Activated T-cell treated with anti-CD3 and anti-CD28 coated beads, Interleukin-2, amount 50 U/mL, for 1 hour (primary cell): Measurements from ENCODE around the gene CBLC.
A peak's percentile ranks its signal among the peaks of the same experiment; 100 is the strongest.
"Not testable (repeated sequence)": the region's sequence is repeated elsewhere in the genome, so short reads cannot be mapped to it uniquely, and the experiment has no call there.

Experiments used
- DNase-seq: peaks from one replicate; pipeline ENCODE4 v3.0.0-alpha.2; 2020

The CBLC gene

GRCh38 chr19:44765949-44766335 is 11.7 kb upstream of the CBLC start:
- DNase-seq = no peak

DNA sequence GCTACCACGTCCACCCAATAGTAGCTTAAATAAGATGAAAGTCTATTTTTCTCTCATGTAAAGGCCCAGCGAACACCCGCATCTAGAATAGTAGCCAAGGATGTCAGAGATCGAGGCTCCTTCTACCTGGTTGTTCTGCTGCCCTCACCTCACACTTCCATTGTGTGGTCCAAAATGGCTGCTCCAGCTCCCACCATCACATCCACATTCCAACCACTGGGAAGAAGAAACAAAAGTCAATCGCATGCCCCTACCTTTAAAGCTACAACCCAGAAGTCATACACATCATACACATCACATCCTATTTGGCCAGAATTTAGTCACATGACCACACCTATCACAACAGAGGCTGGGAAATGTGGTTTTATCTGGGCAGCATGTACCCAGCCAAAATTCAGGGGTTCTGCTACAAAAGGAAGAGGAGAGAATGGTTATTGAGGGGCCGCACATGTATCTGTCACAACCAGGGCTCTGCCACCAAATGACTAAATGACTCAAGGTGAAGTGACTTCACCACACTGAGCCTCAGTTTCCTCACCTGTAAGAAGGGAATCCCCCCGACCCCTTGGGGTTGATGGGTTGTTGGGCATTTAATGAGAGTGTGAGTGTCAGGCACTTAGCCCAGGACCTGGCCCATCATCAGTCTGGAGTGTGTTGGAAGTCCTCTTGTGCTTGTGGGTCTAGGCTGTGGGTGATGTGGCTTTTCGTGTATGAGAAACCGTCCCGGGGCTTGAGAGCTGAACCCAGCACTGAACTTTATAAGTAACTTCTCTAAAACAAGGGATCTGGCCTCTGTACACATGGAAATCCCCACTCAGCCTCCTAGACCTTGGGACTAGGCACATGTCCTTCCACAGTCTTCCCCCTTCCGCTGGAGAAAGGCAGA is 10.2 kb upstream of the CBLC start:
- no peak for DNase-seq

DNA sequence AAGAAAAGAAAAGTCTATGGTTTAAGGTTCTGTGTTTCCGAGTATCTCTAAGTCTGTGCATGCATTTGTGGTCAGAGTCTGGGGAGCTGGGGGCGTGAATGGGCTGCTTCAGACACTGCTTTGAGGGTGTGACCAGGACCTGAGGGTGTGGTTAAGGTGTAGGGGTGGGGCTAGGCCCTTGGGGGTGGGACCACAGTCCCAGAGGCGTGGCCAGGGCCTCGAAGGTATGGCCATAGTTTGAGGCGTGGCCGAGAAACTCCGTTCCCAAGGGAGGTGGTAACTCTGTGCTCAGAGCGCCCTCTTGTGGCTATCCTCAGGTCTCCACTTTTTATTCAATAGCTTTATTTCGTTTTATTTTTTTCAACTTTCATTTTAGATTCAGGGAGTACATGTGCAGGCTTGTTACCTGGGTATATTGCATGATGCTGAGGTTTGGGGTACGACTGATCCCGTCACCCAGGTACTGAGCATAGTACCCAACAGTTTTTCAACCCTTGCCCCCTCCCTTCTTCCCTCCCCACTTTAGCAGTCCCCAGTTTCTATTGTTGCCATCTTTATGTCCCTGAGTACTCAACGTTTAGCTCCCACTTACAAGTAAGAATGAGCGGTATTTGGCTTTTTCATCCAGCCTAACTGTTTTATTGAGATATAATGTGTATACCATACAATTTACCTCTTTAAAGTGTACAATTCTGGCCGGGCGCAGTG is 7.0 kb upstream of the CBLC start:
- peak; percentile 100 for DNase-seq

GRCh38 chr19:44772144-44772543 is 5.5 kb upstream of the CBLC start:
- not testable (repeated sequence) for DNase-seq

- DNase-seq = no peak
These were observed 4.7 kb upstream of the CBLC start for GRCh38 chr19:44772959-44773358.

DNA sequence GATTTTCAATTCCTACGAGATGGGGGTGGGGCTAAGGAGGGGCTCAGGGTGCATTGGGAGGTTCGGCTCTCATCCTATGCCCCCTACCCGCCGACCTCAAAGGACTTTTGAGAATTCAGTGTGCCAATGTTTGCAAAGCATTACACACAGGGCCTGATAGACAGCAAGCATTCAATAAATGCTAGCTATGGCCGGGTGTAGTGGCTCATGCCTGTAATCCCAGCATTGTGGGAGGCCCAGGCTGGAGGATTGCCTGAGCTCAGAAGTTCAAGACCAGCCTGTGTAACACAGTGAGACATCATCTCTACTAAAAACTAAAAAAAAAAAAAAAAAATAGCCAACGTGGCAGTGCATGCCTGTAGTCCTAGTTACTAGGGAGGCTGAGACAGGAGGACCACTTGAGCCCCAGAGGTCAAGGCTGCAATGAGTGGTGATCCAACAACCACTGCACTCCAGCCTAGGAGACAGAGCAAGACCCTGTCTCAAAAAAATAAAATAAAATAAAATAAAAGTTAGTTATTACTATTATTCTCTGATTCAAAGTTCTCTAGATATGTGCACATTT is 1.9 kb upstream of the CBLC start:
- DNase-seq = no peak

DNA sequence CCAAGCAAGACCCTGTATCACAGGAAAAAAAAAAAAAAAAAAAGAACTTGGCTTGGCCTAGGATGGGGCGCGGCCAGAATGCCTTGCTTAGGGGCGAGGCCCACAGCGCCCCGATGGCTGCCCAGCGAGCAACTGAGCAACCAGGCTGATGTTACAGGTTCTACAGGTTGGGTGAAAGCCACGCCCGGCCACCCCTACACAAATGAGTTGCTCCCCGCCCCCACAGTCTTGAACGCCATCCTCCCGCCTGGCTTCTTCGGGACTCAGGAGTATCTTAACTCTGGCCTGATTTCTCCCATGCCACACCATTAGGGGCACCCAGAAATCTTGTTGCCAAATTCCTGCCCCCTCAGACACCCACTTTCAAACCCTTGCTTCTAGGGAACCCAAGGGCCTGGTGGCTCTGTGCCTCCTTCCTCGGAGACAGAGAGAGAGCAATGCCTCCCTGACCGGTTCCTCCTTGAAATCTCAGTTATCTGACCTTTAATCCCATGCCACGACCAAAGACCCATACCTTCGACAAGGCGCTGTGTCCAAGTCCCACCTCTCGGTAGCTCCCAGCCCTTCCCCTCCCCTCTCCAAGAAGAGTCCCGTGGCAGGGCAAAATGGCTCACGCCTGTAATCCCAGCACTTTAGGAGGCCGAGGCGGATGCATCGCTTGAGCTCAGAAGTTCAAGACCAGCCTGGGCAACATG is 1.1 kb upstream of the CBLC start:
- DNase-seq = no peak

DNA sequence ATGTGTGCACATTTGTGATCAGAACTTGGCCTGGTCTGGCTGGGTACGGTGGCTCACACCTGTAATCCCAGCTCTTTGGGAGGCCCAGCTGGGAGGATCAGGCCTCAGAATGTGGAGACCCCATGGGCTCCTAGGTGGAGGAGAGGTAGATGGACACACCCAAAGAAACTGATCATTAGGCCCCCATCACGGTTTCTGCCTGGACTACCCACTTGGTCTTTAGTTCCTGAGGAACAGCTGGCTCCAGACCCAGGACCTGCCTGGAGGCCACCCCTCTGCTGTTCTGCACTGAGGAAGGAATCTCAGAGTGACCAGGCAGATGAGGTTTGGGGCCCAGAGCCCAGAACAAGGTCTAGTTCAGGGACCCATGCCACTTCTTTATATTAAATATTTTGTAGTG is 1.5 kb downstream of the CBLC start:
- no peak for DNase-seq

DNA sequence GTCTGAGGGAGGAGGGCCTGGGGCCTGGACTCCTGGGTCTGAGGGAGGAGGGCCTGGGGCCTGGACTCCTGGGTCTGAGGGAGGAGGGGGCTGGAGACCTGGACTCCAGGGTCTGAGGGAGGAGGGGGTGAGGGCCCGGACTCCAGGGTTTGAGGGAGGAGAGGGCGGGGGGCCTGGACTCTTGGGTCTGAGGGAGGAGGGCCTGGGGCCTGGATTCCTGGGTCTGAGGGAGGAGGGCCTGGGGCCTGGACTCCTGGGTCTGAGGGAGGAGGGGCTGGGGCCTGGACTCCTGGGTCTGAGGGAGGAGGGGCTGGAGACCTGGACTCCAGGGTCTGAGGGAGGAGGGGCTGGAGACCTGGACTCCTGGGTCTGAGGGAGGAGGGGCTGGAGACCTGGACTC is 4.0 kb downstream of the CBLC start:
- DNase-seq = not testable (repeated sequence)

DNA sequence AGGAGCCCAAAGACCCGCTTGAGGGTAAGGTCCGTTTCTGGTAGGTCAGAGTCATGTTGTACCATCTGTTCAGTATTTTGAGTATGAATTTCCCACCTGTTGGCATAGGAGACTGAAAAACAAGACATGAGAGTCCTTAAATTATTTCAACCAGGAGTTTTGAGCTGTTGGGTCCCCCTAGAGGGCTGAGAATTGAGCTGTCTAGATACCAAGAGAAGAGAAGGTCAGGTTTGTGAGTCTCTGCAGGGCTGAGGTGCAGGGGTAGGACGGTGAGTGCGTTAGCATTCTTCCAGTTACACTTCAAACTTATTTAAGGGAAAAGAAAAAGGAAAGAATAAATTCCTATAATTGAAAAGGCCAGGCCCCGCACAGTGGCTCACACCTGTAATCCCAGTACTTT is 5.0 kb downstream of the CBLC start:
- no peak for DNase-seq

GRCh38 chr19:44783545-44783944 is 5.9 kb downstream of the CBLC start:
- DNase-seq = no peak

GRCh38 chr19:44785271-44785670 is 7.6 kb downstream of the CBLC start:
- no peak for DNase-seq

DNA sequence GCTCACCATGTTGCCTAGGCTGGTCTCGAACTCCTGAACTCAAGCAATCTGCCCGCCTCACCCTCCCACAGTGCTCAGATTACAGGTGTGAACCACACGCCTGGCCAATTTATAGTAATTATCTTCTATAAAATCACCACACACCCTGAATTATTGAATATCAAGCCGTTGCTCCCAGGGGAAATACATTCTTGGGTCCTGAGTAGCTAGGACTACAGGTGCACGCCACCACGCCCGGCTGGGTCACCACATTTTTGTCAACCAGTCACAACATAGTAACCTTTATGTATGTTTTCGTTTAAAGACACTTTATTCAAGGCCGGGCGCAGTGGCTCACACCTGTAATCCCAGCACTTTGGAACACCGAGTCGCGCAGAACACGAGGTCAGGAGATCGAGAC is 8.3 kb downstream of the CBLC start:
- DNase-seq = no peak

GRCh38 chr19:44788971-44789370 is 11.3 kb downstream of the CBLC start:
- DNase-seq = no peak

GRCh38 chr19:44789943-44790483 is 12.3 kb downstream of the CBLC start:
- no peak for DNase-seq

DNA sequence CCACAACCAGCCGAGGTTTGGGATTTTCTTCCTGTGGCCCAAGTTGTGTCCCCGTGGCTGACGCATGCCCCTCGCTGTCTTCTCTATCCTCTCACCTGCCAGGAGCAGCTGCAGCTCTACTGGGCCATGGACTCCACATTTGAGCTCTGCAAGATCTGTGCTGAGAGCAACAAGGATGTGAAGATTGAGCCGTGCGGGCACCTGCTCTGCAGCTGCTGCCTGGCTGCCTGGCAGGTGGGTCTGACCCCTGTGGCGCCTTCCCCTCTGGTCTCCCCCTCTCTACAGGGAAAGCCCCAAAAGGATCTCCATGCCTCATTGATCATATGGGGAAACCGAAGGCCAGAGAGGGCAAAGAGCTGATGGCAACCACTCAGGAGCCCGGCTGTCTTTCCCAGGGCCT is 14.6 kb downstream of the CBLC start:
- DNase-seq = no peak

DNA sequence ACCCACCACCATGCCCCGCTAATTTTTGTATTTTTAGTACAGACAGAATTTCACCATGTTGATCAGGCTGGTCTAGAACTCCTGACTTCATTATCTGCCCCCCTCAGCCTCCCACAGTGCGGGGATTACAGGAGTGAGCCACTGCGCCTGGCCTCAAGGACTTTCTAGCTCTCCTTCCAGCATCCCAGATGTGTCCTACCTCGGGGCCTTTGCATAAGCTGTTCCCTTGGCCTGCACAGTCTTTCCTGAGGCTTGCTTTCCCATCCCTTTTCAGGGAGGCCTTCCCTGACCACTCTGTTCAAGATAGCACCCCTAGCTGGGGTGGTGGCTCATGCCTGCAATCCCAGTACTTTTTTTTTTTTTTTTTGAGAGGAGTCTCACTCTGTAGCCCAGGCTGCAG is 16.9 kb downstream of the CBLC start:
- no peak for DNase-seq

DNA sequence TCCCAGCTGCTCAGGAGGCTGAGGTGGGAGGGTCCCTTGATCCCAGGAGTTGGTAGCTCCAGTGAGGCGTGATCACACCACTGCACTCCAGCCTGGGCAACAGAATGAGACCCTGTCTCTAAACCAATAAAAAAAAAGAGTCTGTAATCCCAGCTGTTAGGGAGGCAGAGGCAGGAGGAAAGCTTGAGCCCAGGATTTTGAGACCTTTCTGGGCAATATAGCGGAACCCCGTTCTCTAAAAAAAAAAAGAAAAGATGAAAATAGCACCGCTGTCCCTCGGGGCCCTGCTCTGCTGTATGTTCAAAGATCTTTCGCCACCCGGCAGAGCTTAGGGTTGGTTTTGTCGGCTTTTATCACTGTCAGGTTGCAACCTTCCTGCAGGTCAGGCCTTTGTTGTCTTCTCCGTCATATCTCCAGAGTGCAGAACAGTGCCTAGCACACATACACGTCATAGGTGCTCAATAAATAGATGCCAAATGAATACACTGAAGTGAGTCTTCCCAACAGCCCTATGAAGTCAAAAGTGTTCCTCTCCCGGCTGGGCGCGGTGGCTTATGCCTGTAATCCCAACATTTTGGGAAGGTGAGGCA is 17.8 kb downstream of the CBLC start:
- no peak for DNase-seq

DNA sequence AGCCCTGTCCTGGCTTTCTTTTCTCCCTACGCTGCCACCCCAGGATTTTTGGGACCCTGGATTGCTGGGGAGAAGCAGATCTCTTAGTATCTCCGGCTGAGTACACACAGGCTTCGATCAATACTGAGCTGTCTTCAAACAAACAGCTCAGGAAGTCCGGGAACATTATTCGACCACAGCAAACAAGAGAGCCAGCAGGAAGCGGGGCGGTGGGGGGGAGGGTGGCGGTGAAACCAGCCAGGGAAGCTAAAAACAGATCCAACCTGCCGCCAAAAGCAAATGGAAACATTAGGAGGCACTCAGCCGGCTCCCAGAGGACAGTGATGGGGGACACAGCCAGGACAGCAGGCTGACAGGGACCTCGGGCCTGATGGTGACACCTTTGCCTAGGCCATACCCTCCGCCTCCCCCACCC is 19.0 kb downstream of the CBLC start:
- no peak for DNase-seq

DNA sequence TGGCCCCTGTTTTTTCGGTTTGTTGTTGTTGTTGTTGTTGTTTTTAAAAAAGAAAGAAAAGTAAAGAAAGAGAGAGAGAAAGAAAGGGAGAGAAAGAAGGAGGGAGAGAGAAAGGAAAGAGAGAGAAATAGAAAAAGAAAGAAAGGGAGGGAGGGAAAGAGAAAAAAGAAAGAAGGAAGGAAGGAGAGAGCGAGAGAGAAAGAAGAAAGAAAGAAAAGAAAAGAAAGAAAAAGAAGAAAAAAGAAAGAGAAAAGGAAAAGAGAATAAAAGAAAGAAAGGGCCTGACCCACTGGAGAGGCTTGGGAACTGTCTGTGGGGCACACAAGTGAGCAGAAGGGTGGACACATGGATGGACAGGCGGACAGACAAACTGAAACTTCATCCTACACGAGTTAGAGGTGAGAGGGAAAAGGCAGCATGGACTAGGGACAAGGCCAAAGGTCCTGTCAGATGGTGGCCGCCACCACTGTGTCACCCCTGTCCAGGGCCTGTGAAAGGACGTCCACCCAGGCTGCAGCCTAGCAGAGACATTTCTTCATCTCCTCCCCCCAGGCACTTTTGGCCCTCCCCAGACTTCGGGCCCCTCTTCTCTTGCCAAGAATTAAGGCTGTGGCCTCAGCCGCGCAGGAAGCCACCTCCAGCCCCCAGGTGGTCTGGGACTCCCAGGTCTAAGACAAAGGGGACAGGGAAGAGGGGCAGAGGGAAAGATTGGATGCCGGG is 22.1 kb downstream of the CBLC start:
- DNase-seq = no peak

DNA sequence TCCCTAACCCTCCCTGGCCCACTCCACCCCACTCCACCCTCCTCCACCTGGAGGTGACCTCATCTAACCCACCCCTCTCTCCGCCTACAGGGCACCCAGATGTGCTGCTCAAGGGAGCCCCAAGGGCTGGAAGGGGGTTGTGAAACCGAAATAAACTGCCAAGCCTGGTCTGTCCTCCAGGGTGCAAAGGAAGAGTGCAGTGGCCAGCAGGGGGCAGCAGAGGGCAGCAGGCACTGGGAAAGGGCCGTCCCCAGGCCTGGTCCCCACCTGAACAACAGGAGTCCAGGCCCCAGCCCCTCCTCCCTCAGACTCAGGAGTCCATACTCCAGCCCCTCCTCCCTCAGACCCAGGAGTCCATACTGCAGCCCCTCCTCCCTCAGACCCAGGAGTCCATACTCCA is 22.8 kb downstream of the CBLC start:
- peak; percentile 80 for DNase-seq
